ENCODE measurements around the gene SCYGR2. TPM values are rescaled to one million over a fixed set of nuclear protein-coding genes. Genes with fewer than 3 reads are reported as not detected.
A peak's percentile ranks its signal among the peaks of the same experiment; 100 is the strongest.
"Not testable (repeated sequence)": the region's sequence is repeated elsewhere in the genome, so short reads cannot be mapped to it uniquely, and the experiment has no call there.

Gene SCYGR2, protein sequence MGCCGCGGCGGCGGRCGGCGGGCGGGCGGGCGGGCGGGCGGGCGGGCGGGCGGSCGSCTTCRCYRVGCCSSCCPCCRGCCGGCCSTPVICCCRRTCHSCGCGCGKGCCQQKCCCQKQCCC
- total RNA-seq (2021; fragmentation: NEBNext Ultra II Directional; extraction: Animal tissue kit (Norgen Biotek cat#: 25700)): not detected in 2 replicates
- not detected in 2 replicates for polyA plus RNA-seq (2011; rRNA removed)
- polyA plus RNA-seq (2011; cell fraction: cytosol; rRNA removed): not detected
- not detected for polyA plus RNA-seq (2011; cell fraction: nucleus; rRNA removed)
- not detected in 4 replicates for polyA plus RNA-seq (2012, experiment 1 of 2)
- not detected for polyA plus RNA-seq (2012, experiment 2 of 2)
- polyA plus RNA-seq (2013, experiment 1 of 2): not detected
- polyA plus RNA-seq (2013, experiment 2 of 2): not detected
- not detected in 2 replicates for polyA minus RNA-seq (2011; rRNA and poly(A)+ RNA removed)
- not detected for polyA minus RNA-seq (2011; cell fraction: cytosol; rRNA and poly(A)+ RNA removed)
- not detected for polyA minus RNA-seq (2011; cell fraction: nucleus; rRNA and poly(A)+ RNA removed)
- long read RNA-seq, experiment 1: 0 reads
- long read RNA-seq, experiment 2: 0 reads

DNA sequence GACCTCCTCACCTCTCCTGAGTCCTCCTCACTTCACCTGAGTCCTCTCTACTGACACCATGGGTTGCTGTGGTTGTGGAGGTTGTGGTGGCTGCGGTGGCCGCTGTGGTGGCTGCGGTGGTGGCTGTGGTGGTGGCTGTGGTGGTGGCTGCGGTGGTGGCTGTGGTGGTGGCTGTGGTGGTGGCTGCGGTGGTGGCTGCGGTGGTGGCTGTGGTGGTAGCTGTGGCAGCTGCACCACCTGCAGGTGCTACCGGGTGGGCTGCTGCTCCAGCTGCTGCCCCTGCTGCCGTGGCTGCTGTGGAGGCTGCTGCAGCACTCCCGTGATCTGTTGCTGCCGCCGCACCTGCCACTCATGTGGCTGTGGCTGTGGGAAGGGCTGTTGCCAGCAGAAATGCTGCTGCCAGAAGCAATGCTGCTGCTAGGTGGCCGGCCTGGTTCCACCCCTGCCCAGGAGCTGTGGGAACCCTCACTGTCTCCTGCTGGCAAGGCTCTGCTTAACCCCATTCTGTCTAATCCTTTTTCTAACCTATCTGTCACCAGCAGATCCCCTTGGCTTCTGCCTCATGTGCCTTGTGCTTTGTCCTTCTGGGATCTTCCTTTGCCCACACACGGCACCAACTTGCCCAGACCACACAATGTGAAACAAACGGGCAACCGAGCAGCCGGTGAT, at the start of gene SCYGR2:
Gene SCYGR2, plus strand, starts transcription at position 59 of the 669 bp plus-strand sequence. Its CDS starts 0 bp downstream, at position 59.
- H3K23me2 ChIP-seq (ENCODE audit: low read depth, low read length); H2BK120ac ChIP-seq (replicated peaks; ENCODE audit: low read depth, low read length); H3K4me2 ChIP-seq (ENCODE audit: insufficient read depth in 1 of 2, low read depth in 2 of 2, low read length in 2 of 2); H2BK12ac ChIP-seq (ENCODE audit: low read depth, low read length); POLR2A ChIA-PET (ENCODE audit: partially characterized antibody); H4K20me1 ChIP-seq (replicated peaks in 1 of 2; ENCODE audit: control insufficient read depth in 1 of 2, insufficient read depth in 2 of 2, low read length in 2 of 2); H3K56ac ChIP-seq (replicated peaks; ENCODE audit: insufficient read length, low read depth, low read length); H4K8ac ChIP-seq (ENCODE audit: extremely low read depth, insufficient read depth, low read length); H2BK5ac ChIP-seq (ENCODE audit: low read depth, low read length); H3K4me1 ChIP-seq (replicated peaks in 1 of 4; ENCODE audit: control insufficient read depth in 3 of 4, insufficient read depth in 4 of 4, low read length in 3 of 4); H4K91ac ChIP-seq (replicated peaks; ENCODE audit: insufficient read length, low read length); H4K5ac ChIP-seq (ENCODE audit: insufficient read length, low read depth, low read length); H3K23ac ChIP-seq (ENCODE audit: insufficient read length); H3K79me1 ChIP-seq (ENCODE audit: low read depth, low read length); H3K9ac ChIP-seq (replicated peaks in 1 of 4; ENCODE audit: extremely low read depth in 1 of 4, low read depth in 3 of 4, low read length in 3 of 4); H3K27me3 ChIP-seq (replicated peaks in 1 of 4; ENCODE audit: control insufficient read depth in 3 of 4, extremely low read depth in 1 of 4, insufficient read depth in 3 of 4, low read length in 3 of 4); FAIRE-seq; H3K9me3 ChIP-seq (ENCODE audit: insufficient read depth in 2 of 2, low read depth in 1 of 2, low read length in 1 of 2); H3K36me3 ChIP-seq (ENCODE audit: control insufficient read depth in 2 of 4, insufficient read depth in 4 of 4, low read length in 3 of 4); H3K4ac ChIP-seq (replicated peaks; ENCODE audit: insufficient read length, low read depth, low read length); H3K4me3 ChIP-seq (ENCODE audit: extremely low read depth in 1 of 4, insufficient read depth in 2 of 4, low read depth in 3 of 4, low read length in 4 of 4); H2BK20ac ChIP-seq (ENCODE audit: low read length); H2BK15ac ChIP-seq (ENCODE audit: low read length); H2AK5ac ChIP-seq (ENCODE audit: low read depth, low read length); H3K27ac ChIP-seq (ENCODE audit: low read depth, low read length); H3K79me2 ChIP-seq (ENCODE audit: control insufficient read depth in 1 of 2, insufficient read depth in 2 of 2, low read length in 2 of 2); DNase-seq (ENCODE audit: low read depth in 1 of 2, low spot score in 2 of 2); H3K14ac ChIP-seq (ENCODE audit: insufficient read length): not testable (repeated sequence)
- Histone ChIP-seq H3K18ac (ENCODE audit: extremely low read depth, low read length) (peak within 1 kb of the TSS; percentile 19; the same call in 1 of the 2 replicates), H2AFZ (ENCODE audit: low read length) (0 out of 2 replicates have a peak within 1 kb of the TSS, but pooled peaks have one; percentile 71)
- 88% methylated on average over 14 of the region's 16 CpGs; no CpG with 5 or more reads in 1 of the 2 experiments for WGBS, 2 experiments (ENCODE audit: extremely low coverage in 1 of 2, insufficient coverage in 1 of 2, insufficient read length in 1 of 2, insufficient replicate concordance in 2 of 2, low coverage in 1 of 2, low lambda C conversion rate in 2 of 2, missing lambda C conversion rate in 1 of 2)
- CTCF ChIA-PET (ENCODE audit: partially characterized antibody): interaction anchor here (1.1 to 3.8 kb wide), 4 partner anchors 10 to 193 kb away, joined by 3 to 14 read pairs (median 5); no protein-coding TSS in a partner anchor
